ENCODE measurements around the gene SLC22A12. TPM values are rescaled to one million over a fixed set of nuclear protein-coding genes. Genes with fewer than 3 reads are reported as not detected.

Gene SLC22A12
- polyA plus RNA-seq, 1 experiment = not detected

- H3K4me3 ChIP-seq (ENCODE audit: low read depth, low read length) = no peak overlapping the region
- no peak for TF ChIP-seq CTCF (IDR thresholded peaks at IDR 0.05; ENCODE audit: low read depth, low read length)
- no peak for DNase-seq (ENCODE audit: low read depth, low spot score)
- CTCF ChIA-PET = interaction anchor here (1.7 kb wide), 1 partner anchor 119 kb away, joined by 3 read pairs; no protein-coding TSS in a partner anchor
- POLR2A ChIA-PET = no interaction called here
- peaks cover 26% of the 10 kb centered on the region for H3K27me3 ChIP-seq (ENCODE audit: control insufficient read depth, insufficient read depth, low read length)
- no peaks in the 10 kb centered on the region; the same call in 1 of the 2 replicates for H3K9me3 ChIP-seq (ENCODE audit: control insufficient read depth, insufficient read depth, low read length)
- no peak overlapping the region for H3K27ac ChIP-seq (ENCODE audit: low read depth, low read length)
These were observed 21.6 kb upstream of the SLC22A12 start for GRCh38 chr11:64569300-64569970.

GRCh38 chr11:64570341-64570740 is 20.7 kb upstream of the SLC22A12 start:
- no peak overlapping the region for H3K4me3 ChIP-seq (ENCODE audit: low read depth, low read length)
- CTCF ChIA-PET = no interaction called here

GRCh38 chr11:64571050-64571409 is 20.0 kb upstream of the SLC22A12 start:
- no peak for TF ChIP-seq CTCF (IDR thresholded peaks at IDR 0.05; ENCODE audit: low read depth, low read length)
- CTCF ChIA-PET = no interaction called here
- Histone ChIP-seq H3K4me3 (ENCODE audit: low read depth, low read length) (no peak overlapping the region), H3K9me3 (ENCODE audit: control insufficient read depth, insufficient read depth, low read length) (no peaks in the 10 kb centered on the region; the same call in 1 of the 2 replicates), H3K27ac (ENCODE audit: low read depth, low read length) (no peak overlapping the region), H3K27me3 (ENCODE audit: control insufficient read depth, insufficient read depth, low read length) (peaks cover 24% of the 10 kb centered on the region)
- POLR2A ChIA-PET = no interaction called here
- no peak for DNase-seq (ENCODE audit: low read depth, low spot score)

More at GRCh38 chr11:64570341-64570740, 20.7 kb upstream of the SLC22A12 start:
- DNase-seq (ENCODE audit: low read depth, low spot score) = no peak
- Histone ChIP-seq H3K27ac (ENCODE audit: low read depth, low read length) (no peak overlapping the region), H3K27me3 (ENCODE audit: control insufficient read depth, insufficient read depth, low read length) (peaks cover 24% of the 10 kb centered on the region), H3K9me3 (ENCODE audit: control insufficient read depth, insufficient read depth, low read length) (no peaks in the 10 kb centered on the region; the same call in 1 of the 2 replicates)
- no peak for TF ChIP-seq CTCF (IDR thresholded peaks at IDR 0.05; ENCODE audit: low read depth, low read length)
- POLR2A ChIA-PET = no interaction called here

- no peak overlapping the region for H3K27ac ChIP-seq (ENCODE audit: low read depth, low read length)
- DNase-seq (ENCODE audit: low read depth, low spot score) = no peak
- H3K9me3 ChIP-seq (ENCODE audit: control insufficient read depth, insufficient read depth, low read length) = no peaks in the 10 kb centered on the region; the same call in 1 of the 2 replicates
- H3K4me3 ChIP-seq (ENCODE audit: low read depth, low read length) = no peak overlapping the region
- no peak for TF ChIP-seq CTCF (IDR thresholded peaks at IDR 0.05; ENCODE audit: low read depth, low read length)
- POLR2A ChIA-PET = no interaction called here
- H3K27me3 ChIP-seq (ENCODE audit: control insufficient read depth, insufficient read depth, low read length) = peaks cover 24% of the 10 kb centered on the region
- CTCF ChIA-PET = no interaction called here
These were observed 19.5 kb upstream of the SLC22A12 start for GRCh38 chr11:64571410-64572091.

GRCh38 chr11:64572143-64572542 is 18.9 kb upstream of the SLC22A12 start:
- Histone ChIP-seq H3K27ac (ENCODE audit: low read depth, low read length) (no peak overlapping the region), H3K9me3 (ENCODE audit: control insufficient read depth, insufficient read depth, low read length) (no peaks in the 10 kb centered on the region; the same call in 1 of the 2 replicates), H3K27me3 (ENCODE audit: control insufficient read depth, insufficient read depth, low read length) (peaks cover 24% of the 10 kb centered on the region), H3K4me3 (ENCODE audit: low read depth, low read length) (no peak overlapping the region)
- CTCF ChIA-PET = no interaction called here
- TF ChIP-seq CTCF (IDR thresholded peaks at IDR 0.05; ENCODE audit: low read depth, low read length) = no peak
- DNase-seq (ENCODE audit: low read depth, low spot score) = no peak
- POLR2A ChIA-PET = no interaction called here
